MM.1S (cell line): ENCODE results near the gene RPL32.

Experiments
- CTCF ChIP-seq: fragments of 300-600 bp; sonication (generic); IDR thresholded peaks from 2 replicates; pipeline ENCODE4 v1.5.1; 2016; ENCODE audit warnings: antibody characterized with exemption, low read length, mixed read lengths
- EZH2 ChIP-seq: fragments of 300-600 bp; sonication (generic); optimal IDR thresholded peaks from 2 replicates; pipeline ENCODE3; 2017; ENCODE audit warnings: low read depth, mild to moderate bottlenecking, antibody characterized with exemption, low read length, mixed read lengths
- EZH2phosphoT487 ChIP-seq: fragments of 300-600 bp; sonication (generic); IDR thresholded peaks from 2 replicates; pipeline ENCODE4 v1.6.1; 2018; ENCODE audit warnings: antibody characterized with exemption, low read length

- TF ChIP-seq CTCF: no peak
- no peak for TF ChIP-seq EZH2
- TF ChIP-seq EZH2phosphoT487: no peak
These were observed 6.2 kb downstream of the RPL32 start for GRCh38 chr3:12835052-12835665.
